ENCODE results near the gene ACIN1. TPM values are rescaled to one million over a fixed set of nuclear protein-coding genes. Genes with fewer than 3 reads are reported as not detected.
"Not testable (repeated sequence)": the region's sequence is repeated elsewhere in the genome, so short reads cannot be mapped to it uniquely, and the experiment has no call there.

The ACIN1 gene
- total RNA-seq, 2 experiments from 2014 or later = 152 to 156 TPM

GRCh38 chr14:23024612-23025075, 70.3 kb downstream of the ACIN1 start:
- no peaks in the 10 kb centered on the region for H3K9me3 Mint-ChIP-seq
- DNase-seq = no peak
- H3K4me3 Mint-ChIP-seq = no peak overlapping the region
- H3K4me1 Mint-ChIP-seq (ENCODE audit: low read depth) = peaks cover 76% of the 10 kb centered on the region
- intact Hi-C loops (cut with micrococcal nuclease) = loop anchor here (1.0 kb wide), 2 partner anchors 10 to 17 kb away; partner anchors contain the start of gene PSMB5
- H3K27me3 Mint-ChIP-seq (ENCODE audit: low read depth) = no peaks in the 10 kb centered on the region
- CTCF ChIA-PET = interaction anchor here (0.7 to 2.1 kb wide), 7 partner anchors 9 to 42 kb away, joined by 3 to 11 read pairs (median 4); partner anchors contain the start of genes AJUBA and CDH24
- peak overlapping the region; percentile 85 for H3K27ac Mint-ChIP-seq
- H3K36me3 Mint-ChIP-seq (ENCODE audit: low read depth) = peaks cover 52% of the 10 kb centered on the region

GRCh38 chr14:23023795-23024152, 71.2 kb downstream of the ACIN1 start:
- H3K4me1 Mint-ChIP-seq (ENCODE audit: low read depth) = peaks cover 68% of the 10 kb centered on the region
- intact Hi-C loops (cut with micrococcal nuclease) = no loop called here
- peak overlapping the region; percentile 74 for H3K27ac Mint-ChIP-seq

GRCh38 chr14:23023022-23023794, 71.7 kb downstream of the ACIN1 start:
- Mint-ChIP-seq H3K4me1 (ENCODE audit: low read depth) (peaks cover 65% of the 10 kb centered on the region), H3K27ac (peak overlapping the region; percentile 74), H3K9me3 (no peaks in the 10 kb centered on the region), H3K27me3 (ENCODE audit: low read depth) (no peaks in the 10 kb centered on the region), H3K4me3 (no peak overlapping the region), H3K36me3 (ENCODE audit: low read depth) (peaks cover 42% of the 10 kb centered on the region)
- no peak for DNase-seq
- intact Hi-C loops (cut with micrococcal nuclease) = no loop called here
- CTCF ChIA-PET = interaction anchor here (0.6 to 3.0 kb wide), 9 partner anchors 10 to 46 kb away, joined by 3 to 24 read pairs (median 7); partner anchors contain the start of genes AJUBA and CDH24

More at GRCh38 chr14:23023795-23024152, 71.2 kb downstream of the ACIN1 start:
- CTCF ChIA-PET = interaction anchor here (0.6 to 3.0 kb wide), 9 partner anchors 9 to 41 kb away, joined by 3 to 24 read pairs (median 7); partner anchors contain the start of genes AJUBA and CDH24
- H3K4me3 Mint-ChIP-seq = no peak overlapping the region
- H3K27me3 Mint-ChIP-seq (ENCODE audit: low read depth) = no peaks in the 10 kb centered on the region
- H3K36me3 Mint-ChIP-seq (ENCODE audit: low read depth) = peaks cover 44% of the 10 kb centered on the region
- no peak for DNase-seq
- no peaks in the 10 kb centered on the region for H3K9me3 Mint-ChIP-seq

GRCh38 chr14:23021889-23022442, 73.0 kb downstream of the ACIN1 start:
- Mint-ChIP-seq H3K4me3 (peak overlapping the region; percentile 53), H3K27ac (peak overlapping the region; percentile 78), H3K27me3 (ENCODE audit: low read depth) (no peaks in the 10 kb centered on the region), H3K9me3 (no peaks in the 10 kb centered on the region), H3K36me3 (ENCODE audit: low read depth) (peaks cover 35% of the 10 kb centered on the region), H3K4me1 (ENCODE audit: low read depth) (peaks cover 60% of the 10 kb centered on the region)
- CTCF ChIA-PET = interaction anchor here (0.7 to 3.0 kb wide), 12 partner anchors 8 to 92 kb away, joined by 3 to 24 read pairs (median 4); no protein-coding TSS in a partner anchor
- DNase-seq = no peak
- intact Hi-C loops (cut with micrococcal nuclease) = no loop called here

DNA sequence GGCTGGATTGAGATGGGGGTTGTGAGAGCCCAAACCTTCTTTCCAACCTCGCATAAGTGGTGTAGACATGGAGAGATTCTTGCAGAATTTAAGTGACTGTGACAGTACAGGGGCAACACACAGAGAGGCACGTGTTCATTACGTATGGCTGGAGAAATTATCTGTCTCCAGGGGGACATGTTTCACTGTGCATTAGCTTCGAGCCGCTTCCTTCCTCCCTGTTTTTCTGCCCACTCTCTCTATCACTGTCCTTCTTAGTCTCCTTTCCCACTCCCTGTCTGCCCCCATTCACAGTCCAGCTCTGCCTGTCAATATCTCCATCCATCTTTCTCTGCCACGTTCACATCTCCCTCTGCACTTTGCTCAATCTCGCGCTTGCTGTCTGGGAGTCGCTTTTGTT, 73.5 kb downstream of the ACIN1 start:
- Mint-ChIP-seq H3K9me3 (no peaks in the 10 kb centered on the region), H3K36me3 (ENCODE audit: low read depth) (peaks cover 35% of the 10 kb centered on the region), H3K27ac (peak overlapping the region; percentile 78), H3K27me3 (ENCODE audit: low read depth) (no peaks in the 10 kb centered on the region), H3K4me1 (ENCODE audit: low read depth) (peaks cover 61% of the 10 kb centered on the region), H3K4me3 (peak overlapping the region; percentile 53)
- intact Hi-C loops (cut with micrococcal nuclease) = no loop called here
- no peak for DNase-seq
- CTCF ChIA-PET = interaction anchor here (0.7 to 3.0 kb wide), 10 partner anchors 8 to 92 kb away, joined by 3 to 24 read pairs (median 4); no protein-coding TSS in a partner anchor

GRCh38 chr14:23020143-23021128, 74.5 kb downstream of the ACIN1 start:
- Mint-ChIP-seq H3K4me1 (ENCODE audit: low read depth) (peaks cover 57% of the 10 kb centered on the region), H3K27ac (peak overlapping the region; percentile 78), H3K27me3 (ENCODE audit: low read depth) (no peaks in the 10 kb centered on the region), H3K36me3 (ENCODE audit: low read depth) (peaks cover 27% of the 10 kb centered on the region), H3K9me3 (no peaks in the 10 kb centered on the region), H3K4me3 (peak overlapping the region; percentile 5)
- intact Hi-C loops (cut with micrococcal nuclease) = no loop called here
- CTCF ChIA-PET = interaction anchor here (0.7 to 2.0 kb wide), 9 partner anchors 8 to 91 kb away, joined by 3 to 10 read pairs (median 4); no protein-coding TSS in a partner anchor
- no peak for DNase-seq

DNA sequence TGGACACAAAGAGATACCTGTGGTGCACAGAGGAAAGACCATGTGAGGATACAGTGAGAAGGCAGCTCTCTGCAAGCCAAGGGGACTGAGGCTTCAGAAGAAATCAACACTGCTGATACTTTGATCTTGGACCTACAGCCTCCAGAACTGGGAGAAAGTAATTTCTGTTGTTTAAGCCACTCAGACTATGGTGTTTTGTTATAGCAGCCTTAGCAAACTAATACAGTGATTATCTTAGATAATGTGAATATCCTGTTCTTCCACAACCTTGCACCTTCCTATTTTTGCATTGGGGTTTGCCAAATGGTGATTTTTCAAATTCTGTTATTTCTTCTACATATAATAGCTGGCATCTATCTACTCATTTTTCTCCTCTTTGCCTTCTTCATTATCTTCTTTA, 76.8 kb downstream of the ACIN1 start:
- H3K27ac Mint-ChIP-seq = no peak overlapping the region
- no peak overlapping the region for H3K4me3 Mint-ChIP-seq
- no peaks in the 10 kb centered on the region for H3K27me3 Mint-ChIP-seq (ENCODE audit: low read depth)
- intact Hi-C loops (cut with micrococcal nuclease) = no loop called here
- H3K4me1 Mint-ChIP-seq (ENCODE audit: low read depth) = peaks cover 39% of the 10 kb centered on the region
- no peaks in the 10 kb centered on the region for H3K9me3 Mint-ChIP-seq
- CTCF ChIA-PET = no interaction called here
- H3K36me3 Mint-ChIP-seq (ENCODE audit: low read depth) = peaks cover 7% of the 10 kb centered on the region
- DNase-seq = no peak

- Mint-ChIP-seq H3K9me3 (no peaks in the 10 kb centered on the region), H3K4me3 (no peak overlapping the region), H3K4me1 (ENCODE audit: low read depth) (peaks cover 30% of the 10 kb centered on the region), H3K27me3 (ENCODE audit: low read depth) (no peaks in the 10 kb centered on the region), H3K27ac (no peak overlapping the region), H3K36me3 (ENCODE audit: low read depth) (peaks cover 2% of the 10 kb centered on the region)
- CTCF ChIA-PET = interaction anchor here (0.6 to 1.6 kb wide), 4 partner anchors 10 to 43 kb away, joined by 3 to 8 read pairs (median 4); no protein-coding TSS in a partner anchor
- intact Hi-C loops (cut with micrococcal nuclease) = no loop called here
- no peak for DNase-seq
Observed at GRCh38 chr14:23017091-23017490, 77.8 kb downstream of the ACIN1 start.

DNA sequence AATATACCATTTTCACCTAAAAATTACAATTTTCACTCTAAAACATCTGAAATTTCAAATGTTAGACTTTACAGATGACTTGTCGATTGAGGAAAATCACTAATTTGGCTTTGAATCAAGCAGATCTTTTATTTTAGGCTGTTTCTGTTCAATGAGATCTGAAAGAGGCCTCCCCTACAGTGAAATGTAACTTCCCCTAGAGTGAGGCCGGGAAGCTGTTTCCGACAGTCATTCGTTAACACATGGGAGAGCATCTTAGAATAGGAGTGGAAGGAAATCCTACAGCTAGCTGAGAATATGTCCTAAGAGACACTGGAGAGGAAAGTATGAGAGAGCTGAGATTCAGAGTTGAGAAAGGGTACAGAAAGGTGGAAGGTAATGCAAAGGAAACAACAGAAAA, 79.3 kb downstream of the ACIN1 start:
- CTCF ChIA-PET = interaction anchor here (0.7 to 2.5 kb wide), 5 partner anchors 9 to 52 kb away, joined by 3 to 8 read pairs (median 3); no protein-coding TSS in a partner anchor
- H3K27me3 Mint-ChIP-seq (ENCODE audit: low read depth) = no peaks in the 10 kb centered on the region
- H3K4me3 Mint-ChIP-seq = peak overlapping the region; percentile 39
- DNase-seq = no peak
- no peaks in the 10 kb centered on the region for H3K36me3 Mint-ChIP-seq (ENCODE audit: low read depth)
- H3K4me1 Mint-ChIP-seq (ENCODE audit: low read depth) = peaks cover 15% of the 10 kb centered on the region
- intact Hi-C loops (cut with micrococcal nuclease) = no loop called here
- H3K27ac Mint-ChIP-seq = peak overlapping the region; percentile 60
- no peaks in the 10 kb centered on the region for H3K9me3 Mint-ChIP-seq

DNA sequence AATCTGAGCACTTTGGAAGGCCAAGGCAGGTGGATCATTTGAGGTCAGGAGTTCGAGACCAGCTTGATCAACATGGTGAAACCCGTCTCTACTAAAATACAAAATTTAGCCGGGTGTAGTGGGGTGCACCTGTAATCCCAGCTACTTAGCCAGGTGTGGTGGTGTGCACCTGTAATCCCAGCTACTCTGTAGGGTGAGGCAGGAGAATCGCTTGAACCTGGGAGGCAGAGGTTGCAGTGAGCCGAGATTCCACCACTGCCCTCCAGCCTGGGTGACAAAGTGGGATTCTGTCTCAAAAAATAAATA, 81.2 kb downstream of the ACIN1 start:
- H3K27ac Mint-ChIP-seq; H3K27me3 Mint-ChIP-seq (ENCODE audit: low read depth); H3K36me3 Mint-ChIP-seq (ENCODE audit: low read depth); intact Hi-C loops (cut with micrococcal nuclease); DNase-seq; H3K9me3 Mint-ChIP-seq; H3K4me3 Mint-ChIP-seq: not testable (repeated sequence)
- CTCF ChIA-PET = interaction anchor here (0.9 kb wide), 1 partner anchor 8 kb away, joined by 4 read pairs; no protein-coding TSS in a partner anchor
- peaks cover 16% of the 10 kb centered on the region for H3K4me1 Mint-ChIP-seq (ENCODE audit: low read depth)

GRCh38 chr14:23013054-23013748, 81.7 kb downstream of the ACIN1 start:
- CTCF ChIA-PET = interaction anchor here (0.9 kb wide), 2 partner anchors 9 to 41 kb away, joined by 3 to 4 read pairs; no protein-coding TSS in a partner anchor
- no peak for DNase-seq
- H3K27ac Mint-ChIP-seq = no peak overlapping the region
- H3K9me3 Mint-ChIP-seq = no peaks in the 10 kb centered on the region
- intact Hi-C loops (cut with micrococcal nuclease) = no loop called here
- peaks cover 21% of the 10 kb centered on the region for H3K4me1 Mint-ChIP-seq (ENCODE audit: low read depth)
- no peak overlapping the region for H3K4me3 Mint-ChIP-seq
- no peaks in the 10 kb centered on the region for H3K36me3 Mint-ChIP-seq (ENCODE audit: low read depth)
- no peaks in the 10 kb centered on the region for H3K27me3 Mint-ChIP-seq (ENCODE audit: low read depth)

All from activated naive CD4-positive, alpha-beta T cell treated with anti-CD3 and anti-CD28 coated beads for 36 hours (primary cell).